Mesenchymal stem cell (in vitro differentiated cells and primary cell): Measurements from ENCODE around the gene SLC25A5.

Experiments used
- DNase-seq: peaks from one replicate; pipeline ENCODE4 v3.0.0-alpha.2; 2013
- H2AFZ ChIP-seq: one replicate; pipeline ENCODE4 v1.6.1; 2013; ENCODE audit warnings: low read depth, mild to moderate bottlenecking, control low read depth, inconsistent platforms, low read length, moderate library complexity
- H2AK5ac ChIP-seq: 2 replicates; pipeline ENCODE4 v1.6.1; 2013; ENCODE audit warnings: low read length, moderate library complexity, mild to moderate bottlenecking, inconsistent platforms; ENCODE audit not compliant: severe bottlenecking
- H2BK120ac ChIP-seq: one replicate; pipeline ENCODE4 v1.6.1; 2013; ENCODE audit warnings: low read depth, mild to moderate bottlenecking, inconsistent platforms, low read length, moderate library complexity
- H2BK12ac ChIP-seq, 2 experiments: one replicate each; pipeline ENCODE4 v1.6.1; 2013; ENCODE audit warnings: inconsistent platforms in 2 of 2, low read length in 2 of 2, mild to moderate bottlenecking in 2 of 2, moderate library complexity in 2 of 2, control low read depth in 1 of 2
- H2BK15ac ChIP-seq: one replicate; pipeline ENCODE4 v1.6.1; 2013; ENCODE audit warnings: mild to moderate bottlenecking, low read depth, inconsistent platforms; ENCODE audit not compliant: poor library complexity, severe bottlenecking
- H2BK5ac ChIP-seq: 2 replicates; pipeline ENCODE4 v1.6.1; 2013; ENCODE audit warnings: low read depth, mild to moderate bottlenecking, low read length, control low read depth, inconsistent platforms; ENCODE audit not compliant: poor library complexity, severe bottlenecking
- H3K14ac ChIP-seq, 2 experiments: one replicate each; pipeline ENCODE4 v1.6.1; 2013; ENCODE audit warnings: inconsistent platforms in 2 of 2, low read length in 2 of 2, control low read depth in 1 of 2, mild to moderate bottlenecking in 1 of 2, moderate library complexity in 1 of 2
- H3K18ac ChIP-seq, 2 experiments: one replicate each; pipeline ENCODE4 v1.6.1; 2013; ENCODE audit warnings: inconsistent platforms in 2 of 2, low read length in 2 of 2, control low read depth in 1 of 2, low read depth in 1 of 2, mild to moderate bottlenecking in 1 of 2
- H3K23ac ChIP-seq, 2 experiments: one replicate each; pipeline ENCODE4 v1.6.1; 2013; ENCODE audit warnings: inconsistent platforms in 2 of 2, low read length in 2 of 2, mild to moderate bottlenecking in 2 of 2, moderate library complexity in 2 of 2, control low read depth in 1 of 2
- H3K27ac ChIP-seq: 2 replicates; pipeline ENCODE4 v1.5.1; 2013; ENCODE audit warnings: mild to moderate bottlenecking, moderate library complexity, low read length, control low read depth, inconsistent platforms; ENCODE audit not compliant: poor library complexity, severe bottlenecking
- H3K27me3 ChIP-seq, 2 experiments: 2 replicates each; pipeline versions ENCODE4 v1.6.1 to v1.7.0; 2013; ENCODE audit warnings: low read length in 2 of 2, mild to moderate bottlenecking in 2 of 2, moderate library complexity in 2 of 2, control low read depth in 1 of 2, inconsistent platforms in 1 of 2; ENCODE audit not compliant: control insufficient read depth in 1 of 2, insufficient read depth in 1 of 2
- H3K36me3 ChIP-seq, 2 experiments: 2 replicates each; pipeline versions ENCODE4 v1.6.1 to v1.7.0; 2013; ENCODE audit warnings: low read length in 2 of 2, control low read depth in 1 of 2, inconsistent platforms in 1 of 2, low read depth in 1 of 2, mild to moderate bottlenecking in 1 of 2; ENCODE audit not compliant: insufficient read depth in 2 of 2, control insufficient read depth in 1 of 2
- H3K4ac ChIP-seq, 2 experiments: one replicate each; pipeline ENCODE4 v1.6.1; 2013; ENCODE audit warnings: inconsistent platforms in 2 of 2, low read length in 2 of 2, mild to moderate bottlenecking in 2 of 2, moderate library complexity in 2 of 2, control low read depth in 1 of 2, low read depth in 1 of 2
- H3K4me1 ChIP-seq: 2 replicates; pipeline ENCODE4 v1.6.1; 2013; ENCODE audit warnings: low read depth, low read length, control low read depth; ENCODE audit not compliant: control insufficient read depth, insufficient read depth
- H3K4me2 ChIP-seq: 2 replicates; pipeline ENCODE4 v1.6.1; 2013; ENCODE audit warnings: low read length, mild to moderate bottlenecking, inconsistent platforms; ENCODE audit not compliant: poor library complexity, severe bottlenecking
- H3K4me3 ChIP-seq, 2 experiments: 2 replicates each; pipeline versions ENCODE4 v1.5.1 to v1.7.0; 2013; ENCODE audit warnings: low read length in 2 of 2, mild to moderate bottlenecking in 2 of 2, control low read depth in 1 of 2, low read depth in 1 of 2; ENCODE audit not compliant: insufficient read depth in 1 of 2
- H3K79me1 ChIP-seq: replicated peaks from 2 replicates; pipeline ENCODE4 v1.6.1; 2013; ENCODE audit warnings: mild to moderate bottlenecking, control low read depth, low read length, inconsistent platforms; ENCODE audit not compliant: poor library complexity, severe bottlenecking
- H3K9ac ChIP-seq: 2 replicates; pipeline ENCODE4 v1.7.0; 2013; ENCODE audit warnings: mild to moderate bottlenecking, low read length, moderate library complexity
- H3K9me3 ChIP-seq: 2 replicates; pipeline ENCODE4 v1.7.0; 2013; ENCODE audit warnings: mild to moderate bottlenecking, low read length; ENCODE audit not compliant: control insufficient read depth
- H4K8ac ChIP-seq: one replicate; pipeline ENCODE4 v1.6.1; 2013; ENCODE audit warnings: inconsistent platforms, mild to moderate bottlenecking, low read length, moderate library complexity
- H4K91ac ChIP-seq: one replicate; pipeline ENCODE4 v1.6.1; 2013; ENCODE audit warnings: mild to moderate bottlenecking, low read length, inconsistent platforms
- WGBS: methylation state at CpG from one replicate; pipeline ENCODE4 v1.1.7; 2013; ENCODE audit warnings: mixed read lengths; 5-methylcytosine and 5-hydroxymethylcytosine counted together

The SLC25A5 gene

DNA sequence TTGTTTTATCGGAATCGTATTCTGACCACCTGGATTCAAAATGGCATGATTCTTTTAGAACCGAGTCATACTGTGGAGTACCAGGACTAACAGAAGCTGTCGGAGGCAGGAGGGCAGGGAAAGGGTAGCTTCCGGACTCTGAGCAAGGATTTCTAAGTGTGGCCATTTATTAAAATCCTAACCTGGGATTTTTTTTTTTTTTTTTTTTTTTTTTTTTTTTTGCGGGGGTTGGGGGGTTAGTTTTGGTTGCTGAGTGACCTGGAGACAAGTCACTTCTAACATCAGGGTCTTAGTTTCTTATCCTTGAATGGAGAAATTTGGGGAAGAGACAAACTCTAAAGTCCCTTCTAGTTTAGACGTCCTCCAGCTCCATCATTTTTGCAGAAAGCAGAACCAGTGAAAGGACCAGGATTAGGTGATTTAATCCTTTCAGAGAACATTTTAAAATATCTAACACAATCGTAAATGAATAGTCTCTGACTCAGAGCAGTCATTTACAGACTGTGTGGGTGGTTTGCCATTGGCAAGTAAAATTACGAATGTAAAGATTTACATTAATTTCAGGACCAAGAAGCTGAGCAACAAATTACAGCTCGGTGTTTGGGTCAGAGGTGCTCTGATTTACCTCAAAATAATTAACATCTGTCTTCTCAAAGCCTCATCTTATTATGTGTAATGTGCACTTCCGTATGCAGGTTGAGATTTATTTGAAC is 7.3 kb downstream of the SLC25A5 start:
- no peaks in the 10 kb centered on the region for H3K79me1 ChIP-seq
- H3K36me3 ChIP-seq, result peaks cover 2 to 10% of the 10 kb centered on the region in 2 experiments
- no peak overlapping the region for H3K14ac ChIP-seq
- H2AFZ ChIP-seq, result no peak overlapping the region
- no peak overlapping the region for H3K9ac ChIP-seq
- no peak overlapping the region for H4K8ac ChIP-seq
- DNase-seq, result no peak
- H4K91ac ChIP-seq, result no peak overlapping the region
- H3K4me2 ChIP-seq, result no peak overlapping the region
- H3K4ac ChIP-seq, result no peak overlapping the region
- H3K4me3 ChIP-seq, result no peak overlapping the region
- H2BK5ac ChIP-seq, result no peak overlapping the region
- H2BK15ac ChIP-seq, result no peak overlapping the region
- H3K27ac ChIP-seq, result no peak overlapping the region
- no peak overlapping the region for H3K18ac ChIP-seq
- H2BK12ac ChIP-seq, result no peak overlapping the region
- no peak overlapping the region for H3K23ac ChIP-seq
- no peak overlapping the region for H2BK120ac ChIP-seq
- no peaks in the 10 kb centered on the region for H3K9me3 ChIP-seq
- H3K4me1 ChIP-seq, result no peaks in the 10 kb centered on the region
- H2AK5ac ChIP-seq, result no peak overlapping the region
- peaks cover 0 to 10% of the 10 kb centered on the region in 2 experiments for H3K27me3 ChIP-seq
- WGBS, result 83% methylated on average over 6 of the region's 11 CpGs

- Histone ChIP-seq H3K9me3 (no peaks in the 10 kb centered on the region), H2BK15ac (no peak overlapping the region), H2BK12ac (no peak overlapping the region), H3K79me1 (no peaks in the 10 kb centered on the region), H3K14ac (no peak overlapping the region), H3K9ac (peak overlapping the region; percentile 50), H3K4me1 (no peaks in the 10 kb centered on the region), H2AFZ (no peak overlapping the region), H3K18ac (no peak overlapping the region), H2BK120ac (no peak overlapping the region), H2AK5ac (no peak overlapping the region), H3K27me3 (peaks cover 0 to 10% of the 10 kb centered on the region in 2 experiments), H4K8ac (no peak overlapping the region), H3K4ac (no peak overlapping the region), H3K27ac (no peak overlapping the region), H2BK5ac (no peak overlapping the region), H3K36me3 (no peaks in the 10 kb centered on the region), H4K91ac (no peak overlapping the region), H3K23ac (no peak overlapping the region), H3K4me3 (peak overlapping the region in 1 of 2 experiments; percentile 49), H3K4me2 (no peak overlapping the region)
- DNase-seq, result peak; percentile 95
- whole genome bisulfite sequencing, result 50% methylated on average over 2 of the region's 3 CpGs
Observed at GRCh38 chrX:119477812-119478232, 9.6 kb downstream of the SLC25A5 start.

GRCh38 chrX:119478504-119478903 is 10.3 kb downstream of the SLC25A5 start:
- Histone ChIP-seq H3K14ac (no peak overlapping the region), H2AK5ac (no peak overlapping the region), H3K9ac (peak overlapping the region; percentile 50), H3K27me3 (peaks cover 0 to 6% of the 10 kb centered on the region in 2 experiments), H4K91ac (no peak overlapping the region), H3K4ac (no peak overlapping the region), H3K4me2 (no peak overlapping the region), H3K23ac (no peak overlapping the region), H2AFZ (no peak overlapping the region), H3K18ac (no peak overlapping the region), H3K27ac (no peak overlapping the region), H2BK12ac (no peak overlapping the region), H2BK15ac (no peak overlapping the region), H3K4me3 (peak overlapping the region in 1 of 2 experiments; percentile 49), H2BK120ac (no peak overlapping the region), H3K36me3 (no peaks in the 10 kb centered on the region), H2BK5ac (no peak overlapping the region), H4K8ac (no peak overlapping the region), H3K9me3 (no peaks in the 10 kb centered on the region), H3K4me1 (no peaks in the 10 kb centered on the region), H3K79me1 (no peaks in the 10 kb centered on the region)
- no peak for DNase-seq
- no CpG with 5 or more reads among the region's 4 CpGs for WGBS

GRCh38 chrX:119479845-119480244 is 11.6 kb downstream of the SLC25A5 start:
- Histone ChIP-seq H2BK15ac (no peak overlapping the region), H3K36me3 (no peaks in the 10 kb centered on the region), H3K14ac (no peak overlapping the region), H2AK5ac (no peak overlapping the region), H2AFZ (no peak overlapping the region), H3K4me3 (no peak overlapping the region), H4K8ac (no peak overlapping the region), H3K9me3 (no peaks in the 10 kb centered on the region), H3K27me3 (peaks cover 0 to 6% of the 10 kb centered on the region in 2 experiments), H4K91ac (no peak overlapping the region), H3K4me1 (no peaks in the 10 kb centered on the region), H3K79me1 (no peaks in the 10 kb centered on the region), H2BK120ac (no peak overlapping the region), H3K18ac (no peak overlapping the region), H3K4ac (no peak overlapping the region), H3K23ac (no peak overlapping the region), H3K4me2 (no peak overlapping the region), H3K9ac (no peak overlapping the region), H3K27ac (no peak overlapping the region), H2BK5ac (no peak overlapping the region), H2BK12ac (no peak overlapping the region)
- 100% methylated on average over 2 of the region's 2 CpGs for WGBS
- no peak for DNase-seq
